ENCODE results near the gene ZSWIM6. TPM values are rescaled to one million over a fixed set of nuclear protein-coding genes. Genes with fewer than 3 reads are reported as not detected.

ZSWIM6 gene
- total and polyA plus RNA-seq, 2 experiments from 2014 or later, result 3.9 to 6.0 TPM

- TF ChIP-seq STAT1 (IDR thresholded peaks at IDR 0.05; ENCODE audit: unreplicated experiment), result no peak
- no peak for TF ChIP-seq CTCF (conservative IDR thresholded peaks at IDR 0.05; ENCODE audit: low read depth in 2 of 2)
- no peak for TF ChIP-seq POLR2AphosphoS5 (IDR thresholded peaks at IDR 0.05; ENCODE audit: low read depth)
These were observed 77.5 kb downstream of the ZSWIM6 start (continued) for GRCh38 chr5:61409568-61409967.

- Mint-ChIP-seq H3K36me3 (ENCODE audit: low read depth) (no peaks in the 10 kb centered on the region), H3K4me3 (no peak overlapping the region), H3K9me3 (no peaks in the 10 kb centered on the region; the same call in 2 of the 3 replicates), H3K27ac (no peak overlapping the region), H3K27me3 (ENCODE audit: insufficient read depth, low read depth, poor library complexity) (peaks cover 3% of the 10 kb centered on the region), H3K4me1 (peaks cover 67% of the 10 kb centered on the region)
- H3F3A ChIP-seq (replicated peaks; ENCODE audit: low read depth), result no peaks in the 10 kb centered on the region
- H3K36me3 ChIP-seq (ENCODE audit: insufficient read depth), result no peaks in the 10 kb centered on the region
- H3K79me2 ChIP-seq (replicated peaks; ENCODE audit: insufficient read depth), result peaks cover 43% of the 10 kb centered on the region
- no peaks in the 10 kb centered on the region for H4K20me1 ChIP-seq (replicated peaks; ENCODE audit: insufficient read depth)
- no peak overlapping the region; the same call in 1 of the 2 replicates for H3K4me2 ChIP-seq
- no peak overlapping the region for H3K4me3 ChIP-seq
- H3K27ac ChIP-seq (ENCODE audit: low read depth), result no peak overlapping the region
- ATAC-seq, result no peak
- no peak overlapping the region for H2AFZ ChIP-seq
- no peaks in the 10 kb centered on the region for H3K27me3 ChIP-seq (ENCODE audit: insufficient read depth)
- TF ChIP-seq CREB1 (CRISPR knock-in tag; IDR thresholded peaks at IDR 0.05; ENCODE audit: low read depth) (no peak), POLR2AphosphoS5 (IDR thresholded peaks at IDR 0.05; ENCODE audit: low read depth) (no peak), JUNB (IDR thresholded peaks at IDR 0.05; ENCODE audit: unreplicated experiment) (no peak), EZH2 (IDR thresholded peaks at IDR 0.05; ENCODE audit: low read depth, unreplicated experiment) (no peak), REST (IDR thresholded peaks at IDR 0.05; ENCODE audit: unreplicated experiment) (no peak)
- no peaks in the 10 kb centered on the region for H3K9me2 ChIP-seq (ENCODE audit: insufficient read depth)
- no peak for DNase-seq (ENCODE audit: low spot score)
- H3K4me1 ChIP-seq (ENCODE audit: insufficient read depth), result peaks cover 69% of the 10 kb centered on the region
These were observed 78.8 kb downstream of the ZSWIM6 start for GRCh38 chr5:61410811-61411210.

DNA sequence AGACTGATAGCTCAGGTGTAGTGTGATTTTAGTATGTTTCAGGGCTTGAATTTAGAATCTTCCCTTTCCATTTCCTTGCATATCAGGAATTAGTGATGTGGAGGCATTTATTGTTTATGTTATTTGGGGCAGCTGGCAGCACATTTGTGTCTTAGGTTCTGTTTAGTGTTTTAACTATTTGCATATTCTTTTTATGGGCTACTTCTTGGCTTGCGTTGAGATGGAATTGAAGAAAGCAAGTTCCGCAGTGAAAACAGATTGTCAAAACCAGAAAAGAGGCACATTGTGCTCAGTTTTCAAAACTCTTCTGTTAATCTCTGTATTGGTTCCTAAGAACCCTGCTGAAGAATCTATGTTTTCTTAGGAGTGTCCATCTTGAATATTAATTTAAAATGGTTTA is 80.3 kb downstream of the ZSWIM6 start:
- Histone ChIP-seq H3F3A (replicated peaks; ENCODE audit: low read depth) (no peaks in the 10 kb centered on the region), H2AFZ (no peak overlapping the region), H3K9me2 (ENCODE audit: insufficient read depth) (no peaks in the 10 kb centered on the region), H3K79me2 (replicated peaks; ENCODE audit: insufficient read depth) (peaks cover 43% of the 10 kb centered on the region), H3K27ac (ENCODE audit: low read depth) (no peak overlapping the region), H3K4me1 (ENCODE audit: insufficient read depth) (peaks cover 84% of the 10 kb centered on the region), H3K27me3 (ENCODE audit: insufficient read depth) (no peaks in the 10 kb centered on the region), H3K4me2 (no peak overlapping the region), H4K20me1 (replicated peaks; ENCODE audit: insufficient read depth) (no peaks in the 10 kb centered on the region), H3K4me3 (no peak overlapping the region), H3K36me3 (ENCODE audit: insufficient read depth) (no peaks in the 10 kb centered on the region)
- H3K4me3 Mint-ChIP-seq, result no peak overlapping the region
- H3K4me1 Mint-ChIP-seq, result peaks cover 82% of the 10 kb centered on the region
- no peak overlapping the region for H3K27ac Mint-ChIP-seq
- H3K27me3 Mint-ChIP-seq (ENCODE audit: insufficient read depth, low read depth, poor library complexity), result peaks cover 5% of the 10 kb centered on the region
- DNase-seq (ENCODE audit: low spot score) (no peak), ATAC-seq (no peak)
- no peaks in the 10 kb centered on the region for H3K36me3 Mint-ChIP-seq (ENCODE audit: low read depth)
- no peaks in the 10 kb centered on the region; the same call in 2 of the 3 replicates for H3K9me3 Mint-ChIP-seq
- TF ChIP-seq CREB1 (CRISPR knock-in tag; IDR thresholded peaks at IDR 0.05; ENCODE audit: low read depth), result no peak
- no peak for TF ChIP-seq STAT1 (IDR thresholded peaks at IDR 0.05; ENCODE audit: unreplicated experiment)
- TF ChIP-seq ZNF462 (CRISPR knock-in tag; IDR thresholded peaks at IDR 0.05), result no peak
- no peak for TF ChIP-seq NANOG (IDR thresholded peaks at IDR 0.05; ENCODE audit: borderline replicate concordance)

All from GM23338 (cell line).